NCI-H2107 treated with DMSO at 0.1 percent for 48 hours (cell line): ENCODE measurements around the gene KIDINS220.
A peak's percentile ranks its signal among the peaks of the same experiment; 100 is the strongest.

ENCODE experiments used
- DNase-seq: peaks from one replicate; lab custom pipeline; 2025; ENCODE audit not compliant: unreplicated experiment; lab: John Stamatoyannopoulos, UW

The KIDINS220 gene

DNA sequence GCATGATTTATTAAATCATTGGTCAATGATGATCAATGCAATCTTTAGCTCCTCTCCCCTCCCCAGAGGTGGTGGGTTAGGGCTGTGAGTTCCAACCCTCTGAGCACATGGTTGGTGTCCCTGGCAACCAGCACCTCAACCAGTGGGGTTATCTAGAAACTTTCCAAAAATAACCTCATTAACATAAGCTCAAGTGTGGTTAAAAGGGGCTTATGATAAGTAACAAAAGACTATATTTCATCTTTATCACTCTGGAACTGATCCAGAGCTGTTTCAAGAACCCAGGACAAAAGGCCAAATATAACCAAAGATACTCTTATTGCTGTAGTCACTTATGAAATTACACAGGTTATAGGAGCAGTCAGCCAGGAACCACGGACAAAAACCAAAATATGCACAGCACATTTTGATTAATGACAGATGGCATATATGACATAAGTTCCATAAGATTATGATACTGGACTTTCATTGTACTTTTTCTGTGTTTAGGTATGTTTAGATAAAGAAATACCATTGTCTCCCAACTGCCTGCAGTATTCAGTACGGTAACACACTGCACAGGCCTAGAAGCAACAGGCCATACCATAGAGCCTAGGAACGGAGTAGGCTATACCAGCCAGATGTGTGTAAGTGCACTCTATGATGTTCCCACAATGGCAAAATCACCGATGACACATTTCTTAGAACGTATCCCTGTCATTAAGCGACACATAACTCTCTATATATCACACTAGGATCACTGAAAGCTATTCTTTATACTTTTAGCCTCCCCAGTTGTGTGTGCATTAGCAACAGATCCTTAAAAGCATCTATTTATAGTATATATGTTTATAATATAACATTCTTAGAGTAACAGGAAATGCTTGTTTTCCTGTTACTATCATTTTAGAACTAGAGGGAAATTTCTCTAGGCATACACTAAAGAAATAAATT, 31.9 kb downstream of the KIDINS220 start:
- no peak for DNase-seq

GRCh38 chr2:8803658-8804379, 33.6 kb downstream of the KIDINS220 start:
- no peak for DNase-seq

DNA sequence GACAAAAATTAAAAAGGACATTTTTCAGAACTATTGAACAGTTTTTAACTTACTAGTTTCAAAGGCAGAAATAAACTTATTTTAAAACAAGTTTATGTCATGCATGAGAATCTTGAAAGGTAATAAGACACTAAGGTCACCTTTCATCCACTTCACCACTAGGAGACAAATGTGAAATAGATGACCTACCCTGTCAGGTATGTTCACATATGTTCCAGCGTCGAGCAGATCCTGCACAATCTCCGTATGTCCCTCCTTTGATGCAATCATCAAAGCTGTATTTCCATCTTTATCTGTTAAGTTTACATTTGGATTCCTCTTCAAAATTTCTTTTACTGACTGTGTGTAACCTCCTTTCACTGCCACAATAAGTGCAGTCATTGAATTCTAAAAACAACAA, 34.7 kb downstream of the KIDINS220 start:
- no peak for DNase-seq

- no peak for DNase-seq
Measured at GRCh38 chr2:8800821-8801220, 36.6 kb downstream of the KIDINS220 start.

DNA sequence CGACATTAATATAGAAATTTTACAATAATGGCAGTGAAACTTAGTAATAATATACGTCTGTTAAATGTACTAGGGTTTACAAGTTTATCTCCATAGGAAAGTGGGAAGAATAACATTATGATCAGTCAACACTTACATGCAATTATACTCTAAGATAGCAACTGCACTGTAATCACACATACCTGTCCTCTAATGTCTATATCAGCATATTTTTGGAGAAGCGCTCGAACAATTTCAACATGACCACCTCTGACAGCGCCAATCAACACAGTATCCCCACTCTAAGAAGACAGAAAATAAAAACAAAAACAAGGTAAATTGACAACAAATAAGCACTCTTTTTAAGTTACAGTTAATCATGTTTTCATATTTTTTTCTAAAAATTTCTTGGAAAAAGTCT, 37.2 kb downstream of the KIDINS220 start:
- no peak for DNase-seq

- no peak for DNase-seq
Measured at GRCh38 chr2:8799004-8799403, 38.4 kb downstream of the KIDINS220 start.

DNA sequence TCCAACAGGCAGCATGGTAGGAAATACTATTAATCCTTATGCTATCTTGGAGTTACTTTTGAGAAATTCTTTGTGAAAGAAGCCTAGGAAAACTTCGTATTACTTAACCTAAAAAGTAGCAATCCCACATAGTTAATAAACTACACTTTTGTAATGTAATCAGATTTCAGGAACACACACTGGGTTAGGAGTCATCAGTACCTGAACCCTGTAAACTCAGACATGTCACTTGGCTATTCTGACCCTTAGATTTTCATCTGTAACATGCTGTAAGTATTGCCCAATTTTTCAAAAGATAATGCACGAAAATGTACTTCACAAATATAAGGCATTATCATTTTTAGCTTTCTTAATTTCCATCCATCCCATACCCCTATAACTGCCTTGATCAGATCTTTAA, 39.0 kb downstream of the KIDINS220 start:
- DNase-seq, result no peak

DNA sequence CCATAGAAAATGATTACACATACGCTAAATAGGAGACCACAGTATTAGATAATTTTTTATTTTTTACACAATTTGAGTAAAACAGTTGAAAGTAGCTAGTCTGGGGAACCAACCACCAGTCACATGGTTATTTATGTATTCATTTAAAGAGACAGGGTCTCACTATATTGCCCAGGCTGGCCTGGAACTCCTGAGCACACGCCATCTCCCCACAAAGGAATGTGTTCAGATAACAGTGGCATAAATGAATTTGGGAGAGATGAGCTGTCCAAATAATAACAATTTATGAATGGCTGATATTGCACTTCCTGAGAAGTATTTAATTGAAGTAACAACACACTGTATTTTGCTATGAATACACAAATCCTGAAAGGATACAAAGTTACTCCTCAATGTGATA, 39.7 kb downstream of the KIDINS220 start:
- DNase-seq, result no peak

GRCh38 chr2:8796878-8797550, 40.4 kb downstream of the KIDINS220 start:
- DNase-seq, result no peak

GRCh38 chr2:8796315-8796848, 41.0 kb downstream of the KIDINS220 start:
- no peak for DNase-seq

DNA sequence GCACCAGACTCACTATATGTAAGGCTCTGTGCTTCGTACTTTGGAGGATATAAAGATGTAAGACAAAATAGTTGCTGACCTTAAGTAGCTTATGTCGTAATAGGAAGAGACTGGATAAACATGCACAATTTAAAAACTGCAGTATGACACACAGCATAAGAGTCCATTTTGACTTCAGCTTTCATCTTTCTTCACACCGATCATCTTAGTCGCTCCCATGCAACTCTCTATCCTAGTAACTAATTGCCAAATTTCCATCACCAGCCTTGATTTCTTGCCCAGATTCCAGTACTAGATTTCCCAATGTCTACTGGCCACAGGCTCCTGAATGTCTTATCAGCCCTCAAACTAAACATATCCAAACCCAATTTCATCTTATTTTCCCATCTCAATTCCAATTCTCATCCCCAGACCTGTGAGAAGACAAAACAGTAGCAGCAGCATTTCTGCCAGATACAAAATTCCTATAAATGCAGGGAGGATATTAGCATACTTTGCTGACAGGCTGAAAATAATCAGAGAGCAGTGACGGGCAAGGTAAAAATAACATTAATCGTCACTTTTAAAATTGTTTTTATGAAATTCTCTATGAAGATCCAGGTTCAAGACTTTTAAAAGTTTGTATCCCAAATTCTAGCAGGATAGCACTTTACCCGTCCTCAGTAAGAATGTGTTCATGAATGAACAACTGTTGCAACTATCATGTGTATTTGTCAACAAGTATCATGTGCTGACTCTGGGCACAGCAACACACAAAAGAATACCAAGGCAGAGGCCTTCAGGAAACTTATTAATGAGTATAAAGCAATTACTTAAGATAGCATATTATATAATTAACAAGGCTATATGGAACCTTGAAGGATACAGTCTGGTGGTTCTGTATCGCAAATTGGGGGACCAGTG, 42.2 kb downstream of the KIDINS220 start:
- DNase-seq, result no peak

- no peak for DNase-seq
Measured at GRCh38 chr2:8790739-8791162, 46.7 kb downstream of the KIDINS220 start.

DNA sequence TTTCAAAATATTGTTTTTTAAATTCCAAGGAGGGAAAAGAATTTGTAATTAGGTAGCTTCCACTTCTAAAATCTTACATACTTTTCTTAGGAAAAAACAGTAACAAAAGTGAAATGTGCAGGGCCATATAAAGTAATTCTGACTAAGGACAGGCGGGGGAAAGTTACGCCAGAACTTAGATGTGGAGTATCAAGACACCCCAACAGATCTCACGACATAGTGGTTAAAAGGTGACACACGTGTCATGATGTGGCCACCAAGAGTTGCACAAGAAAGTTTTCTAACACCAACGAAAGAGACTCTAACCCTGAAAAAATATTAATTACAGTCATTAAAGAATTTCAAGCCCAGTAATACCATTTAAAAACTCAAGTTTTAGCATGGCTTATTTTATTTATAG, 51.0 kb downstream of the KIDINS220 start:
- DNase-seq, result no peak

DNA sequence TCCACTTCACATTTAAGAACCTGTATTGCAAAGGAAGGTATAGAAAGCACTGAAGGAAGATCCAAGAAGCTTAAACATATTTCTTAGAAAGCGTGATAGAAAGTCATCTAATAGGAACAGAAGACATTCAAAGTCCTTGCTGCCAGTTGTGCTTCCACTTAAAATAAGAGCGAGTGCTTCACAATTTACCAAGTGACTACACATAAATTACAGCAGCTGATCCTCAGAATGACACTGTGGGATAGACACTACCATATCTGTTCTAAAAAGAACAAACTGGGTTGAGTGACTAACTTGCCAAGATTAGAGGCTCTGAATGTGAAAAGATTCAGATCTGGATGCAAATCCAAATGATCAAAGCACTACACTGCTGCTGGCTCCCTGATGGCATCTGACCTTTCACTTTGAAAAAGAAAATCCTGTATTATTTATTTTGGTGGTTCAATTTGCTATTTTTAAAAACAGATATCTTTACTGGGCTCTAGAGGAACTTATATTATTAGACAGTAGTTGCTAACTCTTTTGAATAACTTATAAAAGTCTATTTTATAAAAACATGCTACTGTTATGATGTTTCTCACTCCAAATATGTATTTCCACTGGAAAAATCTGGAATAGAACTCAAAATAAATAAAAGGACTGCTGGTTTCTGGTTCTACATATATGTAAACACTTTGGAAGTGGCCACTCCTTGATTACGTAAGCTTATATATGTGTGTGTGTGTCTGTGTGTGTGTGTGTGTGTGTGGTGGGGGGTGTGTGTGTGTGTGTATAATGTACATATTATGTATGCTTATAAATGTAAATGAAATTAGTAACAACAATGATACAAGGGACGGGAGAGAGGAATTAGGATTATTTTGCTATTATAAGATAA, 57.4 kb downstream of the KIDINS220 start:
- no peak for DNase-seq

- no peak for DNase-seq
Measured at GRCh38 chr2:8774371-8774770, 63.0 kb downstream of the KIDINS220 start.

GRCh38 chr2:8767324-8767723, 70.1 kb downstream of the KIDINS220 start:
- DNase-seq, result no peak

DNA sequence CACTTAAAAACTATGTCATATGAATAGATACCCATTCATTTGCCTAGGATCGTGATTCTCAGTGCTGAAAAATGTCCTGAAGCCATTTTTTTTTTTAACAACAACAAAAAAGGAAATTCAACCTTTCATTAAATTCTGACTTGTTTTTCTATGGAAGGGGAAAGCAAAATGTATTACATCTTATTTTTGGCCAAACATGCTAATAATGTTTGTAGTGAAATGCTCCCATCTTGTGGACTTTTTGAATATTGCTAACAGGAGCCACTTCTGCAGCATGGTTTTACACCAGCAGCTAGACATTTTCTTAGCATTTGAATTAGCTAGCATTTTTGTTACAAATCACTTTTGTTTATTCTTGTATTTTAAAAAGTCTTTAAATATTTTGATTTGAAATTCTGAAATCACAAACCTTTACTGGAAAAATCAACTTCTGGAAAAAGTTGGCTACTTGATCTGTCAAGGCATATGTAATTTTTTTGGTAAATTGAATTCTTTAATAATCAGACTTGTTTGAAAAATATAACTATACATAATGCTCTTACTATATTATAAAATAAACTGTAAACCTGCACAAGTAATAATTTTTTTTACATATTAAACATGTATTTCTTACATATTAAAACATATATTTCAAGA, 75.8 kb downstream of the KIDINS220 start:
- DNase-seq, result peak; percentile 45

DNA sequence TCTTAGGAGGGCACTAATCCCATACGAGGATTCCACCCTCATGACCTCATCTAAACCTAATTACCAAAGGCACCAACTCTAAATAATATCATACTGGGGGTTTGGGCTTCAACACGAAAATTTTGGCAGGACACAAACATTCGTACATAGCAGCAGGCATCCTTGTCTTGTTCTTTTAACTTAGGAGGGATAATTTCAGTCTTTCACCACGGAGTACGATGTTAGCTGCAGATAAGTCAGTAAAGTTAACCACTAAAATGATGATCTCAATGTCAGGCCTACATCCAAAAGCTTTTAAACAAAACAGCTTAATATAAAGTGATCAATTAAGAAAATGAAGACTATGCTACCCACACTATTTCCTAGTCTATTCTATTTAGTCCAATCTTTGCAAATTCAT, 80.7 kb downstream of the KIDINS220 start:
- DNase-seq, result no peak

- no peak for DNase-seq
Measured at GRCh38 chr2:8756230-8756629, 81.2 kb downstream of the KIDINS220 start.
